ENCODE data around the gene TRANK1.
"Not testable (repeated sequence)": the region's sequence is repeated elsewhere in the genome, so short reads cannot be mapped to it uniquely, and the experiment has no call there.

TRANK1 gene

DNA sequence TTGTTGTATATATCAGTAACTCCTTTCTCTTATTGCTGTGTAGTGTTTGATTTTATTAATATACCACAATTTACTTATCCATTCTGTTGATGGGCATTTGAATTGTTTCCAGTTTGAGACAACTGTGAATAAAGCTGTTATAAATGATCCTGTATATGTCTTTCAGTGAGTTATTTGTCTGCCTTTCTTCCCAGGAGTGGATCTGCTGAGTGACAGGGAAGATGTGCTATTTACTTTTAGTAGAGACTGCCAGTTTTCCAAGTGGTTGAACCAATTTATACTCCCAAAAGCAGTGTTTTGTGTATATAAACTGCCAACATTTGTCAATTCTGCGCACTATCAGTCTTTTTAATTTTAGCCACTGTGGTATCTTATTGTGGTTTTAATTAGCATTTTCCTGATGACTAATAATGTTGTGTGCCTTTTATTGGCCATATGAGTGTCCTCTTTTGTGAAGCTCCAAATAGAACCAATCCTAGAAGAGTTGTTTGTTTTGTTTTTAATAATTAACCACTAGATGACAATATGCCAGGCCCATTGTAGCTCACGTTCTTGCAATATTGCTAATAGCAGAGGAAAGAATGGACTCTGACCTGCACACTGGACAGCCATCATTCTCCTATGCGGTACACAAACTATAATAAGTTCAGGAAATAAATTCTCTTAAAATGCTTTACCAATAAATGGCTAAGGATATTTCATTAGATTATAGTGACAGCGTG is 25.3 kb downstream of the TRANK1 start:
- DNase-seq (ENCODE audit: low spot score) = peak; percentile 41

DNA sequence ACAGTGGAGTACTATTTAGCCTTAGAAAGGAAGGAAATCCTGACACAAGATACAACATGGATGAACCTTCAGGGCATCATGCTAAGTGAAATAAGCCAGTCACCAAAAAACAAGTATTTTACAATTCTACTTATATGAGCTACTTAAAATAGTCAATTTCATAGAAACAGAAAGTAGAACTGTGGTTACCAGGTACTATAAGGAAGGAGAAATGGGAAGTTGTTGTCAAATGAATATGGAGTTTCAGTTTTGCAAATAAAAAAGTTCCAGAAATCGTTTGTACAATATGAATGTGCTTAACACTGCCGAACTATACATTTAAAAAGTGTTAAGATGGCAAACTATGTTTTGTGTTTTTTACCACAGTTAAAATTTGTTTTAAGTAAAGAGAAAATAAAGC is 26.8 kb downstream of the TRANK1 start:
- DNase-seq (ENCODE audit: low spot score) = no peak

DNA sequence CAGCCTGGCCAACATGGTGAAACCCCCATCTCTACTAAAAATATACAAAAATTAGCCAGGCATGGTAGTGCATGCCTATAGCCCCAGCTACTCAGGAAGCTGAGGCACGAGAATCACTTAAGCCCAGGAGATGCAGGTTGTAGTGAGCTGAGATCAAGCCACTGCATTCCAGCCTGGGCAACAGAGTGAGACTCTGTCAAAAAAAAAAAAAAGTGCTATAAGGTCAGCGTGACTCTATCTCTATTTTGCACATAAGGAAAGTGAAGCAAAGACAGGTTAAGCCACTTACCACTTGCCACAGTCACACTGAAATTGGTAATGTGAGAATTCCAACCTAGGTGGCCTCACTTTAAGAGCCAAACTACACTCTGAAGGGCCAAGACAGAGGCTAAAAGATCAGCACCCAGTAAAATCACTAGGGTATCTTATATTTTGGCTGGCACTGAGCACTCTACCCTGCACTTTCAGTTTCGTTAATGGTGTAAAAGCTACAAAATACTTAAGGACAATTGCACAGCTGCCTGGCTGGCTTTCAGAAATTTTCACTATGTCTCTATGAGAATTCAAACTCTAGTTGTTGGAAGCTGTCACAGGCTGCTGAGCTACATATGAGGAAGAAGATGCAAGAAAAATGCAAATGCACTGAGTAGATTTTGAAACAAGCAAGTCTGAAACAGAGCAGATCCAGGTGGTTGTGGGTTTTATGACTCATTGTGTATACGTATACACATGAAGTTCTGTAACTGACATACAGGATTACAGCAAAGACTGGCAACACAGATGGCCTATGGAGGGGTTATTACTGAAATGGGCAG is 32.7 kb downstream of the TRANK1 start:
- DNase-seq (ENCODE audit: low spot score) = peak; percentile 88

DNA sequence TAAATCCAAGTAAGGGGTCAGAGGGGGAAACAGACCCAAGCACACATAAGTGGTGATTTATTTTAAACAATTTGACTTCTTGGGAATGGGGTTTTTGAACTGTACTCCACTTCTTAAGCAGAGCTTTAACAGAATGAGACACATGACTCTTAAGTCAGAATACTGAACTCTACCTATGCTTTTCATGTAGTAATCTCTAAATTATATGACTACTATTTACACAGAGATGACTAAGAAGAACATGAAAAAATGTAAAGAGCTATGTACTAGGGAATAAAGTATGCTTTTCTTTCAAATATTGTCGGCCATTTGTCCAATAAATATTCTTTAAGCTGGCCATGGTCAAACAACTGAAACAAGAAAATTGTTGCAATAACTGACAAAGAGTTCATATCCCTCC is 35.2 kb downstream of the TRANK1 start:
- no peak for DNase-seq (ENCODE audit: low spot score)

DNA sequence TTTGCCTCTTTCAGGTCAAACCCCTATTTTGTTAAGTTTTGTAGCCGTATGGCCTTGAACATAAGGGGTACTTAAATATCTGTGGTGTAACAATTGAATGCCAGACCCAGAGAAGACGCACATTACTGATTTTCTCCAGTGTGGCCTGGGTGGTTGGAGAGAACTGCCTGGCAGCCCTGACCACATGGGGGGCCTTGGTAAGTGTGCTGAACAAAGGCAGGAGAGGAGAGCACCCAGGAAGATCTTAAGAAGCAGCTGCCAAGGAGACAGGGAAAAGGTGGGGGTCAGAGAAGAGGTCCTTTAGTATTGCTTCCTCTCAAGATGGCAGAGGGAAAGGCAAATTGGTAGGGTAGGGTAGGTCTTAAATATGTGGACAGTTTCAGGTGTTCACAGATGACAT is 35.7 kb downstream of the TRANK1 start:
- DNase-seq (ENCODE audit: low spot score) = no peak

DNA sequence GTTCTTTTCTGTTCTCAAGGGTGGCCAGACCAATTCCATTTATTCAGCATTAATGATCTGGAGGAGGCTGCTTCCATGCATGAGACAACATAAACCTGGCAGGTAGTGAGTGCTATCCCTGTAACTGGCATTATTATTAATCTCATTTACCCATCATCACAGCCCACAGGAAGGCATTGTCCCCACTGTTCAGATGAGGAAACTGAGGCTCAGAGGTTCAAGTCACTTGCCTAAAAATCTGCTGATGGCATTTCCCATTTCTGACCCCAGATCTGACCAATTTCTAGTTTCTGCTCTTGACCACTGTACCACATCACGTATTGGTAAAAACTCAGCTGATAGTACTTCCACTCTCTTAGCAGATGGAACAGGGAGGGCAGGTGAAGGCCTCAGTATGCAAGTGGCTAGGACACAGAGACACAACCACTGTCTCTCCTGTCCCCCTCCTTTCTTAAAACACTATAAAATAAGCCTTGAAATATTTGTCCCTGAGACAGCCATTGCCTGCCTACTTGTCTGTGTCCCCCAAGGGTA is 36.1 kb downstream of the TRANK1 start:
- no peak for DNase-seq (ENCODE audit: low spot score)

DNA sequence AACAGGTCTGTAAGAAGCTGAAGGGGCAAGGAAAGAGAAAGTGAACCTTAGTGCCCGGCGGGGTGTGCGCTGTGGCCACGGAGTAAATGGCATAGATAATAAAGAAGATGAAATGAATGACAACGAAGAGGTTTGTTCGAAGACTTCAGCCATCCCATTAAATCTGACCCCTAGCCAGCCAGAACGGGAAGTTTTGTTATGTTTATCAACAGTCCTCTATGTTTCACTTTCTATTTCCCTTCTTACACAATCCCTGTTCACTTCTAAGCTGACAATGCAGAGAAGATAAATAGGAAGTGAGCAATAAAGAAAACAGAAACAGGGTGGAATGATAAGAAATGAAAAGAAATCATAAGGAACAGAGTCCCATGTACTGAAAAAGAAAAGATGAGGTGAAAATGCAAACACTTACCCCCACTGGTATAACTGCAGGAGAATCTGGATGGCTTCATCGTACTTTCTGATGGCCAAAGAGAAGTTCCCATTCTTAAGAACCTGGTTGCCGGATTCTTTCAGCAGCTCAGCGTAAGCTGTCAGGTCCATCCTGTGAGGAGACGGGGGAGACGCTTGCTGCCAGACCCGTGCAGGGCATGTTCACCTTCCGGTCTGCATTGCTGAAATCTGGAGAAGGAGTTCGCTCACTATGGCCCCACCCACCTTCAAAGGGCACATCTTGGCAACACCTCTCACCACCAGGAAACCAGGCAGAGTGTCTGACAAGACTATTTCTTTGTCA is 36.8 kb downstream of the TRANK1 start:
- peak; percentile 71 for DNase-seq (ENCODE audit: low spot score)

DNA sequence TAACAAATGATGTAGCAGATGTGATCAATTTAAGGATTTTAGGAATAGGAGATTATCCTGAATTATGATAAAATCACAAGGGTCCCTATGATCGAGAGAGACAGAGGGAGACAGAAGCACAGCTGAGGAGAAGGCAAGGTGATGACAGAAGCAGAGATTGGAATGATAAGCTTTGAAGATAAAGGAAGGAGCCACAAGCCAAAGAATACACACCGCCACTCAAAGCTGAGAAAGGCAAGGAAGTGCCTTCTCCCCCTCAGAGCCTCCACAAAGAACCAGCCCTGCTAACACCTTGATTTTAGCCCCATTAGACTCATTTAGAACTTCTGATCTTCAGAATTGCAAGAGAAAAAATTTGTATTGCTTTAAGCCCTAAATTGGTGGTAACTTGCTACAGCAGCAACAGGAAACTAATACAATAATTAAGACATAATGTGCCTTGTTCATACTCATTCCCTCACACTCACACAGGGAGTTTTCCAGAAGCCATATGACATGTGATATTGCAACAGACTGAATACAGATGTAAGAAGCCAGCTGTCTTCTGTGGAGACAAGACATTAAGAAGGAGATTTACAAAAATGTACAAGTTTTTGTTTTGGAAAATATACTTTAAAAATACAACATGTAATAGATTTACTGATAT is 38.2 kb downstream of the TRANK1 start:
- no peak for DNase-seq (ENCODE audit: low spot score)

DNA sequence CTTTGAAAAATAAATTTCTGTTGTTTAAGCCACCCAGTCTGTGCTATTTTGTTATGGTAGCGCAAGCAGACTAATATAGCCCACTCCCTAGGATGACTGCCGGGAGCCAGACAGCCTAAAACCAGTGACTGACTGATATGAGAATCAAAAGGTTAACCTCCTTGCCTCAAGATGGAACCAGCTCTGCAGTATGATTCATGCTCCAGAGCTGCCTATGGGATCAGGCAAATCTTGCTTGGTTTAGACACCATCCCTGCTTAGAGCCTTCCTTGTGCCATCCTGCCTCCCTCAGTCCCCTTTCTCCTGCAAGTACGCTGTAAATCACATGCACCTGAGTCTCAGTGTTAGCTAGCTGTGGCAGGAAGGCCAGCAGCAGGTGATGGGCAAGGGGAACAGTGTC is 39.3 kb downstream of the TRANK1 start:
- DNase-seq (ENCODE audit: low spot score) = no peak

DNA sequence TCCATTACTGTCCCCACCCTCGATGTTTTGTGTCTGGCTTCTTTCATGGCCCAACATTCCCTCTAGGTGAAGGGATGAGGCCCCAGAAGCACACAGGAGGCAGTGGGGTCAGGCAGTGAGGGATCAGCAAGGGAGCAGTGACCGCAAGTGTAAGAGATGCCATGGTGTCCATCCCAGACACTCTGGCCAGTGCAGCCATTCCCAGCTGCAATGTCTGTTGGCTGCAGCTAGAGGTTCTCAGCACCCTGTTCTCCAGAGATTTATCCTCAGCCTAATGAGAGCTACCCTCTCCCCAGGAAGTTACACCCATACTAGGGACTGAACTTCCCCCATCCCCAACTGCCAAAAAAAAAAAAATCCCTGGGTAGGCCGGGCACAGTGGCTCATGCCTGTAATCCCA is 40.2 kb downstream of the TRANK1 start:
- DNase-seq (ENCODE audit: low spot score) = peak; percentile 33

DNA sequence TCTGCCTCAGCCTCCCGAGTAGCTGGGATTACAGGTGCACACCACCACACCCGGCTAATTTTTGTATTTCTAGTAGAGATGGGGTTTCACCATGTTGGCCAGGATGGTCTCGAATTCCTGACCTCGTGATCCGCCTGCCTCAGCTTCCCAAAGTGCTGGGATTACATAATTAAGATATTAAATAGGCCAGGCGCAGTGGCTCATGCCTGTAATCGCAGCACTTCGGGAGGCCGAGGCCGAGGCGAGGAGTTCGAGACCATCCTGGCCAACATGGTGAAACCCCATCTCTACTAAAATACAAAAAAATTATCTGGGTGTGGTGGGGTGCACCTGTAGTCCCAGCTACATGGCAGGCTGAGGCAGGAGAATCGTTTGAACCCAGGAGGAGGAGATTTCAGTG is 40.8 kb downstream of the TRANK1 start:
- DNase-seq (ENCODE audit: low spot score) = not testable (repeated sequence)

DNA sequence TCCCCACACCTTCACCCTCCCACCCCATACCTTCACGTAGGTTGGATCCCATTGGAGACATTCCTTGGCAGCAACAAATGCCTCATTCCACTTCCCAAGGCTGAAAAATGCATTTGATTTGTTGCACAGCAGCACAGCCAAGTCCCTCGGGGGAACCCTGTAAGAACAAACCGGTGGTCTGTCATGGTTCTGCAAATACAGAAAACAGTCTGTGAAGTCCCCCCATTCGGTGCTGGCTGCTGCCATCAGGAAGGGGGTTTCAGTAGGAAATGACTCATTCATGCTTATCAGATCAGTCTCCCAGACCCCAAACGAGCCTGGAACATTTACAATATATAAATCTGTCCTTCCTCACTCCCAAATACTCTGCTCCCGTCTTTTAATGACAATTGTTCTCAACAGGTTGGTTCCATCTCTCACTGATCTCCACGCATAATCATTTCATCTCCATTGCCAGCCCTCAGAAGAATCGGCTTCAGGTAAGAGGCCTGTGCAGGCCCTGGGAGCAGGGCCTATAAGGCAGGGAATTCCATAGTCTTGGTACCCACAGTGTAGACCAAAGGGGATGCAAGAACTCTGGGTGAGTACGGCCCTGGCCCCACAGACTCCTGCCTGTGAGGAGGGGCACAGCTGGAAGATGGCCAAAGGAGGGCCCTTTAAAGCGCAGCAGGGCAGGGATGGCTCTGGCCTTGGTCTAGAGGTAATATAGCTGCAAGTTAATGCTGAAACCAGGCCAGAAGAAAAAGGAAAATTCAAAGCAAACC is 41.6 kb downstream of the TRANK1 start:
- DNase-seq (ENCODE audit: low spot score) = no peak

DNA sequence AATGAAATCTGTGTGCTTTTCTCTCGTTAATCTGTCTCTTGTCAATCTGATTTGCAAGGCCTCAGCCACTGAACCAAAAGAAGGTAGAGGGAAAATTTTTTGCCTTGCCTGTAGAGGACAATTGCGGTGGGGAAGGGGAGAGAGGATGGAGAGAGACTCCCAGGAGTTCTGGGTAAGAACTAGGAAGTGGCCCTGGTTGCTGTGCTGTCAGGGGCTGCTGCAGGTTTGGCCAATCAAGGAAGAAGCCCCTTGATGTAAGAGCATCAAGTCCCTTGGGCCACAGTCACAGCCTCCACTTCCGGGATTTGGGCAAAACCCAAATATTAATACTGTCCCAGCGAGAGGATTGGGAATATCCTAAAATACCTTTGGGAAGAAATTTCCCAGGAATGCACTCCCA is 43.3 kb downstream of the TRANK1 start:
- no peak for DNase-seq (ENCODE audit: low spot score)

DNA sequence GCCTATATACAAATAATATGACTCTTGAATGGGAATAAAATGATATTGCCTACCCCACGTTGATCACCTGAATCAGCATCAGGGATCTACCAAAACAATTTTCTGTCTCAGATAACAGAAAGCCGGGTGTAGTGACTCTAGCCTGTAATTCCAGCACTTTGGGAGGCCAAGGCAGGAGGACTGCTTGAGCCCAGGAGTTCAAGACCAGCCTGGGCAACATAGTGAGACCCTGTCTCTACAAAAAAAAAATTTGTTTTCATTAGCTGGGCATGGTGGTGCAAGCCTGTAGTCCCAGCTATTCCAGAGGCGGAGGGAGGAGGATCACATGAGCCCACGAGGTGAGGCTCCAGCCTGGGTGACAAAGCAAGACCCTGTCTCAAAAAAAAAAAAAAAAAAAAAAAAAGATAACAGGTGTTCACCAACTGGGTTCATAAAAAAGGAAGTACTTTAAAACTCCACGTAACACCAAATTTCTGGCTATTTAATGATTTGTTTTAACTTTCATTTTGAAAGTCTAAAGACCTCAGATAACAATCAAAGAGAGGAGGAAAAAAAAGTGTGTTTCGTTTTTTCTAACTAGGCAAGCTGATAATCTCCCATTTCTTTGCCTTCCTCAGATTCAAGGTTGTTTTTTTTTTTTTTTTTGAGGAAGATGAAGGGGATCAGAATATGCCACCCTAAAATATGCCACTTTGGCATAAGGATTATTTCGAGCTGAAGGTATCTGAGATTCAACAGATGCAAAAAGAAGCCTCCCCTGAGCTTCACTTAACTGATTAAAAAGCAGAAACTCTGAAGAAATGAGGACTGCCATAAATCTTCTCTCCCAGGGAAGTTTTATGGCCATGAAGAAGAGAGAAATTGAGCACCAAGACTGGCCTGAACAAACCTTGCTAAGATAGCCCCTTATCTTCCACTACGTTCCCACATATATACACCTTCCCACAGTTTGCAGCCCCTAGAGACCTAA is 44.1 kb downstream of the TRANK1 start:
- no peak for DNase-seq (ENCODE audit: low spot score)

DNA sequence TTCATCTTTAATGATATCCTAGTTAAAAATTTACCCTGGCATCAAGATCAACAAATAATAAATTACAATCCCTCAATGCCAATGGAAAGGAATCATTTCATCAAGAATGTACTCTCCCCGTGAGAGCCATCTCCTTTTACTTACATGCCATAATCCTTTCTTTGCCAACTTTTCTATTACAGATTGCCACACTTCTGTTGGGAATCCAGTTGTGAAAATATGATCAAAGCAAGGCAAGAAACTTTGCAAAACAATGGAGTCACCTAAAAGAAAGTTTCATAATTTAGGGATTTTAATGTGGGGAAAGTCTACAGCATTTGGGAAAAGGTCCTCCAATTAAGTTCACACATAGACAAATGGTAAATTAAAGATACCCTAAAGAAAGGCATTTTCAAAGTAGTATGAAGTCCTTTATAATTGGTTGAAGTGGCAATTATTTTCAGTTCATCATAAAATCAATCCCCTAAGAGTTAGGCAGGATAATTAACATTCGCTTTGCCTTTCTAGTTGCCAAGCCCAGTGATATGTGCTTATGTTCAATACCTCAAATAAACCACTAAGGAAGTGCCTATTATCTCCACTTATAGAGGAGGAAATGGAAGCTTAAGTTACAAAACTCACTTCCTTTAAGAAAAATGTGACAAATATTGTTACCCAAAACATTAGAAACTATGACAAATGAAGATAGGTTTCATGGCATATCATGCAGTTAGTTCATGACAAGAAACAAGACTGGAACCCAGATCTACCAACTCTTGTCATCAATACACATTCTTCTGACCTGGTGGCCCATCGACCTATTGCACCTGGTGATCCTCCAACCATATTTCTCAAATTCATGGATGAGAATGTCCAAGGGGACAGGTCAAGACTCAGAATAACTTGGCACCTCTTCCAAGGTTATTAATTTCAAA is 49.1 kb downstream of the TRANK1 start:
- no peak for DNase-seq (ENCODE audit: low spot score)

DNA sequence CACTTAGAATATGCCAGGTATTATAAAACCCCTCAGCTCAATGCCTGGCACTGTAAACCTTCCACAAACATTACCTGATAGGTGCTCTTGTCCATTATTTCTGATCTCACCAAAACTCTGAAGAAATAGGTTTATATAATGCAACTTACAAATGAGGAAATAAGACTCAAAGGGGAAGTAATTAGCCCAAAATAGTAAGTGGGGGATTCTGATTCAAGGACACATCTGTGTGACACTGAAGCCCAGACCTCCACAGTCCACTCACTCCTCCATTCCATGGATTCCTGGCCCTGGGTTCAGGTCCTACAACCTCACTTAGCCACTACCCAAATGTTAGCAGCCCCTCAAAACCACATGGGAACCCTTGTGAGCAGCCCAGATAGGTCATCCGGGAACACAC is 49.9 kb downstream of the TRANK1 start:
- DNase-seq (ENCODE audit: low spot score) = no peak

DNA sequence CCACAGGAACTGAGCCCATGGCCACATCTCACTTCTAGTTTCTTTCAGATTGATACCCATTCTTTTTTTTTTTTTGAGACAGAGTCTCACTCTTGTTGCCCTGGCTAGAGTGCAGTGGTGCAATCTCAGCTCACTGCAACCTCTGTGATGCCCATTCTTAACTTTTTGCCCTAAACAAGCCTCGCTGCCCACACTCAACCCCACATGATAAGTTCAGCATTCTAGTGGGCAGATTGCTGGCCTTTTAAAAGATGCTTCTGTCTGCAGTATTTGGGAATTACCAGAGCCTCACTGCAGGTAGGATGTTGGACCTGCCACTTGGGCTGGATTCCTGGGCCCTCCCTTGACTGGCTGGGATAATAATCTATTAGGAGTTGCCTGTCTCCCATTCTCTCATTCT is 51.0 kb downstream of the TRANK1 start:
- DNase-seq (ENCODE audit: low spot score) = no peak

DNA sequence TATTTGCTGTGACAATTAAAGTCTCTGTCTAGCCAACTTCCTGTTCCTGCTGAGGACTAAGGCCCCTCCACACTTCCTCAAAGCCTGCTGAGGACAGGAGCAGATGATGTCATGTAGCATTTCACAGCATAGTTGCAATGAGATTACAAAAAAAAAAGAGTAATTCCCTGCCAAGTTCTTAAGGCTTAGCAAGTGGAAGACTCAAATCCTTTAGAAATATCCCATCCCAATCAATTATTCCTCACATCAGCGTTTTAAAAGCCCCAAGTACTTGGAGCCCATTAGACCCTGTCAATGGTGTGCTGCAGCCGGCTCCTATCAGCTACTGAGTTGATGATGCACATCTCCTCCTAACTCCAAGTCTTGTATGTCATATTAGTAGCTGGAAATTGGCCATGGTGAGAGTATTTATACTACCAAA is 51.7 kb downstream of the TRANK1 start:
- peak; percentile 88 for DNase-seq (ENCODE audit: low spot score)
